DND-41 (cell line): ENCODE results near the gene TET2.

Experiments used
- ATAC-seq: fragments of 200-7000 bp; cut with Tn5 transposase; 3 replicates; pipeline ENCODE4 v1.9.1; 2021; ENCODE audit warnings: low read depth; ENCODE audit not compliant: insufficient read depth
- DNase-seq: peaks from one replicate; pipeline ENCODE4 v3.0.0-alpha.2; 2020
- H2AFZ ChIP-seq: 2 replicates; pipeline ENCODE4 v1.6.0; 2012; ENCODE audit warnings: low read depth, low read length
- H3K27ac ChIP-seq: 2 replicates; pipeline ENCODE4 v1.5.1; 2012; ENCODE audit warnings: low read length, inconsistent platforms
- H3K27me3 ChIP-seq: fragments of 200-600 bp; sonication (generic); 2 replicates; pipeline ENCODE4 v1.6.0; 2012; ENCODE audit warnings: low read length, mild to moderate bottlenecking, inconsistent platforms; ENCODE audit not compliant: insufficient read depth, poor library complexity
- H3K36me3 ChIP-seq: 2 replicates; pipeline ENCODE4 v1.5.1; 2012; ENCODE audit warnings: low read length, inconsistent platforms; ENCODE audit not compliant: insufficient read depth
- H3K4me1 ChIP-seq: 2 replicates; pipeline ENCODE4 v1.5.1; 2012; ENCODE audit warnings: mild to moderate bottlenecking, low read length; ENCODE audit not compliant: insufficient read depth
- H3K4me2 ChIP-seq: 2 replicates; pipeline ENCODE4 v1.6.0; 2012; ENCODE audit warnings: mild to moderate bottlenecking, moderate library complexity, low read length, inconsistent platforms; ENCODE audit not compliant: insufficient read depth
- H3K4me3 ChIP-seq, 2 experiments: fragments of 200-600 bp in 1 of 2; shearing (Covaris generic) in 1 of 2; 2 replicates each; pipeline ENCODE4 v1.5.1; 2012 to 2016; ENCODE audit warnings: inconsistent platforms in 2 of 2, low read length in 2 of 2, mild to moderate bottlenecking in 2 of 2, low read depth in 1 of 2, moderate library complexity in 1 of 2
- H3K79me2 ChIP-seq: 2 replicates; pipeline ENCODE4 v1.6.0; 2012; ENCODE audit warnings: low read length, inconsistent platforms; ENCODE audit not compliant: insufficient read depth
- H3K9ac ChIP-seq: 2 replicates; pipeline ENCODE4 v1.6.0; 2012; ENCODE audit warnings: low read depth, mild to moderate bottlenecking, inconsistent platforms, low read length, moderate library complexity
- H3K9me3 ChIP-seq: 2 replicates; pipeline ENCODE4 v1.5.1; 2012; ENCODE audit warnings: low read length, moderate library complexity, mild to moderate bottlenecking, inconsistent platforms; ENCODE audit not compliant: insufficient read depth, severe bottlenecking
- H4K20me1 ChIP-seq: 2 replicates; pipeline ENCODE4 v1.6.0; 2012; ENCODE audit warnings: low read length; ENCODE audit not compliant: insufficient read depth
- EZH2 ChIP-seq: IDR thresholded peaks from 3 replicates; pipeline ENCODE4 v1.6.1; 2012; ENCODE audit warnings: borderline replicate concordance, low read depth, mild to moderate bottlenecking, moderate library complexity, low read length, inconsistent platforms; ENCODE audit not compliant: severe bottlenecking
- TF ChIP-seq, protein P1 (sequence below): IDR thresholded peaks from 2 replicates; pipeline ENCODE4 v1.5.1; 2012; ENCODE audit warnings: borderline replicate concordance, low read length, moderate library complexity, mild to moderate bottlenecking; ENCODE audit not compliant: poor library complexity, severe bottlenecking; ENCODE audit errors: extremely low read depth

The TET2 gene

DNA sequence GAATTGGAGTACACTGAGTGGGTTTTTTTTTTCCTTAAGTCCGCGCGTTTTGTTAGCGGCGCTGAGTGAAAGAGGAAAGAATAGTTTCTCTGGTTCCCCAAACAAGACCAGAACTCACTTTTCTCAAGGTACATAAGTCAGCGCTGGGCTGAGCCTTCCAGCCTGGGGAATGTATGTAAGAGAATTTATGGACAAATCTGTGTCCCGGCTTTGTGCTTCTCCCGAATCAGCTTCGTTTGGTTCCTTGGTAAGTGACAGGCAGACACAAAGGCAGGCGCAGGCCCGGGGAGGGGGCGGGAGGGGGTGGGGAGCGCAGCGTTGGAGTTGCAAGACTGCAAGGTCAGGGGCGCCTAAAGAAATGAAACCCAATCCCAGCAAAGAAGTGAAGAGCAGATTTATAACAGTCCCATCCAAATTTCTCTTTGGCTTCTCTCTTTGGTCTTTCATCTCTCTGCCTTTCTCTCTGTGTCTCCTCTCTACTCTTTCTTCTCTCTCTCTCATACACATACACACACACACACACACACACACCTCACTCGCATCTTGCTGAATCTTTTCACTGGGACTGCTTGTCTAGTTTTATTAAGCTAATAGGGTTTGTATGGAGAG, 981 bp downstream of the TET2 start:
- H3K4me2 ChIP-seq, result no peak overlapping the region
- H3K27ac ChIP-seq, result no peak overlapping the region
- H3K27me3 ChIP-seq, result no peaks in the 10 kb centered on the region
- DNase-seq (no peak), ATAC-seq (no peak)
- H3K9me3 ChIP-seq, result no peaks in the 10 kb centered on the region
- H3K79me2 ChIP-seq, result no peaks in the 10 kb centered on the region
- no peaks in the 10 kb centered on the region for H3K36me3 ChIP-seq
- H2AFZ ChIP-seq, result no peak overlapping the region
- TF ChIP-seq, protein P1, sequence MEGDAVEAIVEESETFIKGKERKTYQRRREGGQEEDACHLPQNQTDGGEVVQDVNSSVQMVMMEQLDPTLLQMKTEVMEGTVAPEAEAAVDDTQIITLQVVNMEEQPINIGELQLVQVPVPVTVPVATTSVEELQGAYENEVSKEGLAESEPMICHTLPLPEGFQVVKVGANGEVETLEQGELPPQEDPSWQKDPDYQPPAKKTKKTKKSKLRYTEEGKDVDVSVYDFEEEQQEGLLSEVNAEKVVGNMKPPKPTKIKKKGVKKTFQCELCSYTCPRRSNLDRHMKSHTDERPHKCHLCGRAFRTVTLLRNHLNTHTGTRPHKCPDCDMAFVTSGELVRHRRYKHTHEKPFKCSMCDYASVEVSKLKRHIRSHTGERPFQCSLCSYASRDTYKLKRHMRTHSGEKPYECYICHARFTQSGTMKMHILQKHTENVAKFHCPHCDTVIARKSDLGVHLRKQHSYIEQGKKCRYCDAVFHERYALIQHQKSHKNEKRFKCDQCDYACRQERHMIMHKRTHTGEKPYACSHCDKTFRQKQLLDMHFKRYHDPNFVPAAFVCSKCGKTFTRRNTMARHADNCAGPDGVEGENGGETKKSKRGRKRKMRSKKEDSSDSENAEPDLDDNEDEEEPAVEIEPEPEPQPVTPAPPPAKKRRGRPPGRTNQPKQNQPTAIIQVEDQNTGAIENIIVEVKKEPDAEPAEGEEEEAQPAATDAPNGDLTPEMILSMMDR, result no peak
- TF ChIP-seq EZH2, result no peak
- no peak overlapping the region for H3K4me3 ChIP-seq
- no peaks in the 10 kb centered on the region for H3K4me1 ChIP-seq
- no peak overlapping the region for H3K9ac ChIP-seq
- H4K20me1 ChIP-seq, result no peaks in the 10 kb centered on the region

DNA sequence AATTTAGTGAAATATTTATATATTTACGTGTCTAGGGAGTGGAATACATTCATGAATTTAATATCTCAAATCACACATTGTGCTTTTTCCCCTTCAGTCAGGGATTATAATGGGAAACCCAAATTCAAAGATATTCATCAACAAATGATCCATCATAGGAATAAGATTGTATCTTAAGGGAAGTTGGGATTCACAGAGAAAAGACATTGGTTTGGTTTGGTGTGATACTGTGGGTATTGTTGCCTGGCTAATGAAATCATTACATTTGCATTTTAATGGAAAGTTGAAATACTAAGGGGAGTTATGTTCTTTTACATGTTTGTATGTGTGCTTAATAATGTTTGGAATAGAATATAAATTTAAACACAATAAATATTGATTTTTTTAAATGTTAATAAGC, 1.7 kb downstream of the TET2 start:
- Histone ChIP-seq H3K4me3 (no peak overlapping the region), H3K9ac (no peak overlapping the region), H3K4me2 (no peak overlapping the region), H4K20me1 (no peaks in the 10 kb centered on the region), H3K4me1 (no peaks in the 10 kb centered on the region), H3K9me3 (no peaks in the 10 kb centered on the region), H3K79me2 (no peaks in the 10 kb centered on the region), H3K27me3 (no peaks in the 10 kb centered on the region), H3K36me3 (no peaks in the 10 kb centered on the region), H2AFZ (no peak overlapping the region), H3K27ac (no peak overlapping the region)
- ATAC-seq (no peak), DNase-seq (no peak)
- TF ChIP-seq, protein P1, result no peak
- TF ChIP-seq EZH2, result no peak

DNA sequence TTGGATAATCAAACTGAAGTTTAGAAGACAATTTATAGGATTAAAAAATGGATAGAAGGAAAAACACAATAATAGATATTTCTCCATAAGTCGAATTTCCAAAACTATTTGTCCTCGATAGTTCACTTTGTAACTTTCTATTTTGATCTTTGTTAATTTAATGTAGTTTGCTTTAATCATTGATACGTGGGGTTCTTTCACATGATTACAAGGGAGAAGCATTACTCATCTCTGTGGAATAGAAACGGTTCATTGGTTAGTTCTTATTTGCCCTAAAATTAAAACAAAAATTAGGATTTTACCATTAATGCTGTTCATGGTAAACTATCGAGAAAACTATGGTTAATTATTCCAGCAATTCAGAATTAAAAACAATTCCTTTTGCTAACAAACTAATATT, 2.1 kb downstream of the TET2 start:
- H3K9ac ChIP-seq, result no peak overlapping the region
- H3K4me3 ChIP-seq, result no peak overlapping the region

More for the DNA sequence above, 2.1 kb downstream of the TET2 start:
- ATAC-seq (no peak), DNase-seq (no peak)
- Histone ChIP-seq H3K36me3 (no peaks in the 10 kb centered on the region), H3K27ac (no peak overlapping the region), H2AFZ (no peak overlapping the region), H4K20me1 (no peaks in the 10 kb centered on the region), H3K4me1 (no peaks in the 10 kb centered on the region), H3K4me2 (no peak overlapping the region), H3K79me2 (no peaks in the 10 kb centered on the region), H3K27me3 (no peaks in the 10 kb centered on the region), H3K9me3 (no peaks in the 10 kb centered on the region)
- no peak for TF ChIP-seq EZH2
- TF ChIP-seq, protein P1, result no peak
